Tibial nerve (tissue), 4 donors: Measurements from ENCODE around the gene DNASE1L1. TPM values are rescaled to one million over a fixed set of nuclear protein-coding genes. Genes with fewer than 3 reads are reported as not detected.

Source experiments
- DNase-seq, 2 donors: peaks; one replicate each; pipeline ENCODE4 v3.0.0-alpha.2; 2019; ENCODE audit warnings: low spot score in 2 of 2
- H3K27ac ChIP-seq, 4 donors: fragments of 200-600 bp; sonication (generic) in 3 of 4; one replicate each; pipeline ENCODE4 v1.5.1; 2017 to 2019; ENCODE audit warnings: mild to moderate bottlenecking in 1 of 4
- H3K27me3 ChIP-seq, 2 donors: fragments of 200-600 bp; sonication (generic) in 1 of 2; one replicate each; pipeline versions ENCODE4 v1.5.1 to v1.6.0; 2017 to 2019
- H3K36me3 ChIP-seq, 3 donors: fragments of 200-600 bp; sonication (generic); one replicate each; pipeline ENCODE4 v1.5.1; 2018 to 2019
- H3K4me1 ChIP-seq, 4 donors: fragments of 200-600 bp; sonication (generic) in 3 of 4; one replicate each; pipeline ENCODE4 v1.5.1; 2017 to 2019
- H3K4me3 ChIP-seq, 4 donors: fragments of 200-600 bp; sonication (generic) in 3 of 4; one replicate each; pipeline ENCODE4 v1.5.1; 2017 to 2019; ENCODE audit warnings: mild to moderate bottlenecking in 1 of 4, moderate library complexity in 1 of 4
- H3K9me3 ChIP-seq, 4 donors: fragments of 200-600 bp; sonication (generic) in 3 of 4; one replicate each; pipeline ENCODE4 v1.5.1; 2017 to 2019
- CTCF ChIP-seq, 5 experiments: fragments of 200-600 bp in 3 of 5; fragments of 450-650 bp in 2 of 5; sonication (generic) in 3 of 5; IDR thresholded peaks; one replicate each; pipeline ENCODE4 v1.5.1; 2016 to 2019; ENCODE audit warnings: antibody characterized with exemption in 5 of 5, mild to moderate bottlenecking in 3 of 5, moderate library complexity in 2 of 5
- EP300 ChIP-seq, 2 donors: sonication (generic); formaldehyde crosslinking; IDR thresholded peaks; one replicate each; pipeline ENCODE4 v1.6.1; 2017; ENCODE audit warnings: antibody characterized with exemption in 2 of 2, mild to moderate bottlenecking in 1 of 2
- POLR2A ChIP-seq, 2 donors: fragments of 450-650 bp; IDR thresholded peaks; one replicate each; pipeline ENCODE4 v1.6.1; 2017; ENCODE audit warnings: antibody characterized with exemption in 2 of 2, mild to moderate bottlenecking in 2 of 2, moderate library complexity in 2 of 2
- WGBS, 2 donors: methylation state at CpG; one replicate each; pipeline ENCODE4 v1.1.5; 2018; 5-methylcytosine and 5-hydroxymethylcytosine counted together
- total RNA-seq, 4 donors: library from RNA; depleted of rRNA; stranded (reverse); fragments of >200 nt; gene quantifications; one replicate each; pipeline ENCODE4 v1.1.0, GENCODE V29; 2016

Gene DNASE1L1
- total RNA-seq, 4 donors from 2014 or later = 21.4 to 36.0 (median 28.6) TPM

- peaks cover 0 to 56% (median 0%) of the 10 kb centered on the region in 4 donors for H3K4me1 ChIP-seq
- DNase-seq = no peak
- TF ChIP-seq CTCF (IDR thresholded peaks at IDR 0.05) = no peak
- no peak for TF ChIP-seq POLR2A (IDR thresholded peaks at IDR 0.05)
- TF ChIP-seq EP300 (IDR thresholded peaks at IDR 0.05) = no peak
- H3K27me3 ChIP-seq = no peaks in the 10 kb centered on the region
- WGBS, 2 donors = 78 to 88% methylated on average over 7 to 11 of the region's 11 CpGs
- H3K27ac ChIP-seq = no peak overlapping the region
- H3K9me3 ChIP-seq = no peaks in the 10 kb centered on the region
- H3K4me3 ChIP-seq = no peak overlapping the region
- peaks cover 0 to 37% (median 0%) of the 10 kb centered on the region in 3 donors for H3K36me3 ChIP-seq
These were observed 32.5 kb upstream of the DNASE1L1 start for GRCh38 chrX:154441564-154441963.

GRCh38 chrX:154440623-154441357 lies 31.7 kb upstream of the DNASE1L1 start:
- peaks cover 0 to 55% (median 0%) of the 10 kb centered on the region in 4 donors for H3K4me1 ChIP-seq
- peaks cover 0 to 34% (median 0%) of the 10 kb centered on the region in 3 donors for H3K36me3 ChIP-seq
- H3K4me3 ChIP-seq = no peak overlapping the region
- 84 to 96% methylated on average over 3 to 17 of the region's 17 CpGs for WGBS, 2 donors
- no peaks in the 10 kb centered on the region for H3K27me3 ChIP-seq
- no peak overlapping the region for H3K27ac ChIP-seq
- H3K9me3 ChIP-seq = no peaks in the 10 kb centered on the region
- TF ChIP-seq CTCF (IDR thresholded peaks at IDR 0.05) (no peak), EP300 (IDR thresholded peaks at IDR 0.05) (no peak), POLR2A (IDR thresholded peaks at IDR 0.05) (no peak)
- no peak for DNase-seq

- Histone ChIP-seq H3K36me3 (peaks cover 0 to 42% (median 0%) of the 10 kb centered on the region in 3 donors), H3K4me3 (no peak overlapping the region), H3K27ac (no peak overlapping the region), H3K27me3 (no peaks in the 10 kb centered on the region), H3K4me1 (peaks cover 0 to 45% (median 0%) of the 10 kb centered on the region in 4 donors), H3K9me3 (no peaks in the 10 kb centered on the region)
- TF ChIP-seq EP300 (IDR thresholded peaks at IDR 0.05) = no peak
- WGBS, 2 donors = 87 to 100% methylated on average over 1 to 18 of the region's 18 CpGs
- DNase-seq = no peak
These were observed 30.8 kb upstream of the DNASE1L1 start for GRCh38 chrX:154439841-154440240.

GRCh38 chrX:154437971-154438893 lies 29.2 kb upstream of the DNASE1L1 start:
- no peak for DNase-seq
- Histone ChIP-seq H3K27ac (peak overlapping the region; percentile 90 to 93 (median 90)), H3K4me1 (peaks cover 0 to 36% (median 0%) of the 10 kb centered on the region in 4 donors), H3K36me3 (peaks cover 0 to 58% (median 0%) of the 10 kb centered on the region in 3 donors), H3K9me3 (no peaks in the 10 kb centered on the region), H3K27me3 (no peaks in the 10 kb centered on the region), H3K4me3 (peak overlapping the region; percentile 50 to 87 (median 70))
- 10 to 55% methylated on average over 15 to 28 of the region's 28 CpGs for WGBS, 2 donors
- no peak for TF ChIP-seq POLR2A (IDR thresholded peaks at IDR 0.05)
- TF ChIP-seq CTCF (IDR thresholded peaks at IDR 0.05) = no peak
- no peak for TF ChIP-seq EP300 (IDR thresholded peaks at IDR 0.05)

- Histone ChIP-seq H3K4me1 (peaks cover 0 to 33% (median 0%) of the 10 kb centered on the region in 4 donors), H3K4me3 (peak within 1 kb of the TSS; percentile 50 to 87 (median 70))
- 11 to 31% methylated on average over 7 to 74 of the region's 93 CpGs for WGBS, 2 donors
These were observed 28.1 kb upstream of the DNASE1L1 start, which contains the start of gene GDI1 for GRCh38 chrX:154436983-154437752. Gene GDI1, plus strand, starts transcription at chrX:154437154. Its CDS starts 101 bp downstream, at chrX:154437255.

More at GRCh38 chrX:154436983-154437752, 28.1 kb upstream of the DNASE1L1 start, which contains the start of gene GDI1:
- H3K36me3 ChIP-seq = peaks cover 0 to 58% (median 0%) of the 10 kb centered on the region in 3 donors
- no peaks in the 10 kb centered on the region for H3K9me3 ChIP-seq
- no peaks in the 10 kb centered on the region for H3K27me3 ChIP-seq
- peak; percentile 15 to 59 for TF ChIP-seq POLR2A (IDR thresholded peaks at IDR 0.05)
- TF ChIP-seq EP300 (IDR thresholded peaks at IDR 0.05) = peak in 1 of 2 donors; percentile 58
- TF ChIP-seq CTCF (IDR thresholded peaks at IDR 0.05) = no peak
- H3K27ac ChIP-seq = peak within 1 kb of the TSS; percentile 90 to 93 (median 90)
- DNase-seq = no peak
